Measurements from ENCODE around the gene ERICH2. TPM values are rescaled to one million over a fixed set of nuclear protein-coding genes. Genes with fewer than 3 reads are reported as not detected.

ERICH2 gene
- total RNA-seq, 2 donors from 2014 or later, result 9.6 to 18.3 TPM

DNA sequence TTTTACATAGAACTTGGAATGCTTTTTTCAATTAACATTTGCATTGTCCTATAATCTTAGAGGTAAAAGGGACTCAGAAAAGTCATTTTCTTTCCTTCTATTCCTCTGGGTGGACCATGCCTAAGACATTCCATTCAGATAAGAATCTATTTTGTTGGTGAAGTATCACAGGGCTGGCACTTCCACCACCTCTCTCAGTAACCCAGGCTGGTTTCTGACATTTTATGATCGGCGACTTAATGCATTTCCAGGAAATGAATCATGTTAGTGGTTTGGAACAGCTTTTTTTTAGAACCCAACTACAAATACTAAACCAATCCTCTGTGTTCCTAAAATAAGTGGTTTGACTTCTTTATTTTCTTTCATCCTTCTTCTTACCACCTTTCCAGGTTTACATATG lies 73.5 kb downstream of the ERICH2 start:
- no peak overlapping the region for H3K4me3 Mint-ChIP-seq
- H3K27ac ChIP-seq (ENCODE audit: low read depth, low read length), result no peak overlapping the region
- peaks cover 44% of the 10 kb centered on the region for H3K36me3 Mint-ChIP-seq (ENCODE audit: low read depth)
- no peak overlapping the region for H3K27ac Mint-ChIP-seq
- no peaks in the 10 kb centered on the region for H3K4me1 ChIP-seq (ENCODE audit: control insufficient read depth, insufficient read depth, low read length)
- peaks cover 8% of the 10 kb centered on the region for H3K4me1 Mint-ChIP-seq
- no peaks in the 10 kb centered on the region for H3K27me3 ChIP-seq (ENCODE audit: control insufficient read depth, insufficient read depth, low read length, poor library complexity, severe bottlenecking)
- no peaks in the 10 kb centered on the region for H3K27me3 Mint-ChIP-seq (ENCODE audit: insufficient read depth)
- H3K36me3 ChIP-seq (ENCODE audit: control insufficient read depth, insufficient read depth, low read length), result peaks cover 18% of the 10 kb centered on the region
- TF ChIP-seq CTCF (conservative IDR thresholded peaks at IDR 0.05), result no peak
- 89% methylated on average over 2 of the region's 2 CpGs; no CpG with 5 or more reads in 1 of the 2 experiments for WGBS, 2 experiments (ENCODE audit: insufficient coverage in 1 of 2, insufficient read length in 1 of 2)
- H3K9ac ChIP-seq (ENCODE audit: extremely low read depth, low read length, poor library complexity, severe bottlenecking), result no peak overlapping the region
- H3K9me3 ChIP-seq (ENCODE audit: control insufficient read depth, low read length), result no peaks in the 10 kb centered on the region
- no peak for DNase-seq
- H3K9me3 Mint-ChIP-seq, result no peaks in the 10 kb centered on the region
- no peak overlapping the region for H3K4me3 ChIP-seq (ENCODE audit: low read length)

DNA sequence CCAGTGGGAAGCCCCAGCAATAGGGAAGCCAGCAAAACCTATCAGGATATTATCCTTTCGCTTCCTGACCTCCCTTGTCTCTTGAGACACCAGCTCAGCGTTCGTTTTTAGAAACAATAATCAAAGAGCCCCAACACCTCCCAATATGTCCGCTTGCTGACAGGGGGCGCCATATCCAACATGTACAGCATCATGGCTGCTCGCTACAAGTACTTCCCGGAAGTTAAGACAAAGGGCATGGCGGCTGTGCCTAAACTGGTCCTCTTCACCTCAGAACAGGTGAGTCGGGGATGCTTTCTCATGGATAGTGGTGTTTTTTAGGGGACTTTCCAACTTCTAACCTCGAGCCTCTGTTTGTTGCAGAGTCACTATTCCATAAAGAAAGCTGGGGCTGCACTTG lies 75.2 kb downstream of the ERICH2 start:
- Mint-ChIP-seq H3K27me3 (ENCODE audit: insufficient read depth) (no peaks in the 10 kb centered on the region), H3K36me3 (ENCODE audit: low read depth) (peaks cover 42% of the 10 kb centered on the region), H3K4me3 (no peak overlapping the region), H3K27ac (no peak overlapping the region), H3K4me1 (peaks cover 8% of the 10 kb centered on the region), H3K9me3 (no peaks in the 10 kb centered on the region)
- Histone ChIP-seq H3K9me3 (ENCODE audit: control insufficient read depth, low read length) (no peaks in the 10 kb centered on the region), H3K4me3 (ENCODE audit: low read length) (no peak overlapping the region), H3K36me3 (ENCODE audit: control insufficient read depth, insufficient read depth, low read length) (peaks cover 18% of the 10 kb centered on the region), H3K4me1 (ENCODE audit: control insufficient read depth, insufficient read depth, low read length) (no peaks in the 10 kb centered on the region), H3K27me3 (ENCODE audit: control insufficient read depth, insufficient read depth, low read length, poor library complexity, severe bottlenecking) (no peaks in the 10 kb centered on the region), H3K27ac (ENCODE audit: low read depth, low read length) (no peak overlapping the region), H3K9ac (ENCODE audit: extremely low read depth, low read length, poor library complexity, severe bottlenecking) (no peak overlapping the region)
- TF ChIP-seq CTCF (conservative IDR thresholded peaks at IDR 0.05), result peak; percentile 68
- DNase-seq, result peak; percentile 86
- WGBS, 2 experiments (ENCODE audit: insufficient coverage in 1 of 2, insufficient read length in 1 of 2), result 91 to 97% methylated on average over 4 to 10 of the region's 10 CpGs

DNA sequence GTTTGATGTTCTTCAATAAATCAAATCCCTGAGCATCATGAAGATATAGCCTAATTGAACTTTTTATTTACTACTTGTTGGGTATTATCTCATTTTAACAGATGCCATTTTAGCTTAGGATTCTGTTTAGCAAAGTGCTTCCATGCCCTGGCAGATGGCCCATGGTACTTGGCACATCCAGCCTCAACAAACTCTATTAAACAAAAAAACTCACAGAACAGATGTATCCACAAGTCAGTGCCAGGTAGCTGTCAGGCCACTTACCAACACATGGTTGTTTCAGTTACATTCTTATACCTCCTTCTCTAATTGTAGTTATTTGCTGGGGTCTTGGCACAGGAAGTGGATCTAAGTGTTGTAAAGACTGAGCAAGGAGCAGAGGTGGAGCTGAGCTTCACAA lies 76.1 kb downstream of the ERICH2 start:
- no peak for TF ChIP-seq CTCF (conservative IDR thresholded peaks at IDR 0.05)
- no peaks in the 10 kb centered on the region for H3K9me3 Mint-ChIP-seq
- no peak overlapping the region for H3K27ac ChIP-seq (ENCODE audit: low read depth, low read length)
- no peak overlapping the region for H3K27ac Mint-ChIP-seq
- H3K4me1 ChIP-seq (ENCODE audit: control insufficient read depth, insufficient read depth, low read length), result no peaks in the 10 kb centered on the region
- no peak for DNase-seq
- H3K27me3 Mint-ChIP-seq (ENCODE audit: insufficient read depth), result no peaks in the 10 kb centered on the region
- H3K4me3 Mint-ChIP-seq, result no peak overlapping the region
- H3K9ac ChIP-seq (ENCODE audit: extremely low read depth, low read length, poor library complexity, severe bottlenecking), result no peak overlapping the region
- H3K36me3 Mint-ChIP-seq (ENCODE audit: low read depth), result peaks cover 40% of the 10 kb centered on the region
- peaks cover 8% of the 10 kb centered on the region for H3K4me1 Mint-ChIP-seq
- H3K36me3 ChIP-seq (ENCODE audit: control insufficient read depth, insufficient read depth, low read length), result peaks cover 20% of the 10 kb centered on the region
- H3K9me3 ChIP-seq (ENCODE audit: control insufficient read depth, low read length), result no peaks in the 10 kb centered on the region
- no peaks in the 10 kb centered on the region for H3K27me3 ChIP-seq (ENCODE audit: control insufficient read depth, insufficient read depth, low read length, poor library complexity, severe bottlenecking)
- no peak overlapping the region for H3K4me3 ChIP-seq (ENCODE audit: low read length)

All from endodermal cell (in vitro differentiated cells).